Activated CD4-positive, alpha-beta T cell treated with anti-CD3 and anti-CD28 coated beads, Interleukin-2, amount 10 ng/mL, durations not matched to agents 7 days and 5 days (primary cell): ENCODE data around the gene ZC3H7A. TPM values are rescaled to one million over a fixed set of nuclear protein-coding genes. Genes with fewer than 3 reads are reported as not detected.
"Not testable (repeated sequence)": the region's sequence is repeated elsewhere in the genome, so short reads cannot be mapped to it uniquely, and the experiment has no call there.

Source experiments
- CTCF ChIA-PET: fragments of 350-600 bp; sonication (Branson Sonifier 250); formaldehyde crosslinking; loops from one replicate; lab custom pipeline; 2021; ENCODE audit warnings: antibody characterized with exemption; lab: Charles Lee
- POLR2A ChIA-PET: fragments of 350-600 bp; sonication (Branson Sonifier 250); formaldehyde crosslinking; loops from one replicate; lab custom pipeline; 2021; ENCODE audit warnings: antibody characterized with exemption; lab: Charles Lee
- DNase-seq: peaks from one replicate; pipeline ENCODE4 v3.0.0-alpha.2; 2020
- H3K27ac Mint-ChIP-seq: one replicate; pipeline ENCODE4 v1.8.0; 2021; ENCODE audit warnings: mild to moderate bottlenecking, moderate library complexity, mixed read lengths
- H3K27me3 Mint-ChIP-seq: one replicate; pipeline ENCODE4 v1.8.0; 2021; ENCODE audit warnings: mixed read lengths
- H3K36me3 Mint-ChIP-seq: one replicate; pipeline ENCODE4 v1.8.0; 2021; ENCODE audit warnings: low read depth, mixed read lengths
- H3K4me1 Mint-ChIP-seq: one replicate; pipeline ENCODE4 v1.8.0; 2021; ENCODE audit warnings: mixed read lengths
- H3K4me3 Mint-ChIP-seq: one replicate; pipeline ENCODE4 v1.8.0; 2021; ENCODE audit warnings: mild to moderate bottlenecking, moderate library complexity, mixed read lengths
- H3K9me3 Mint-ChIP-seq: one replicate; pipeline ENCODE4 v1.8.0; 2021; ENCODE audit warnings: mixed read lengths
- total RNA-seq, 2 experiments: library from RNA; stranded (reverse); gene quantifications; one replicate each; pipeline ENCODE4 v1.2.3, GENCODE V29; 2021

ZC3H7A gene
- total RNA-seq, 2 experiments from 2014 or later: 68.0 to 76.9 TPM

GRCh38 chr16:11825520-11826165, 28.6 kb upstream of the ZC3H7A start:
- H3K36me3 Mint-ChIP-seq, H3K27ac Mint-ChIP-seq, H3K4me1 Mint-ChIP-seq, H3K4me3 Mint-ChIP-seq, POLR2A ChIA-PET, DNase-seq, H3K27me3 Mint-ChIP-seq, H3K9me3 Mint-ChIP-seq: not testable (repeated sequence)
- CTCF ChIA-PET: interaction anchor here (0.7 to 0.9 kb wide), 3 partner anchors 52 to 725 kb away, joined by 3 read pairs; no protein-coding TSS in a partner anchor

GRCh38 chr16:11824362-11824761, 27.3 kb upstream of the ZC3H7A start:
- H3K27me3 Mint-ChIP-seq: no peaks in the 10 kb centered on the region
- no peak overlapping the region for H3K4me3 Mint-ChIP-seq
- no peaks in the 10 kb centered on the region for H3K9me3 Mint-ChIP-seq
- no peak overlapping the region for H3K27ac Mint-ChIP-seq
- no peaks in the 10 kb centered on the region for H3K36me3 Mint-ChIP-seq
- POLR2A ChIA-PET: no interaction called here
- H3K4me1 Mint-ChIP-seq: no peaks in the 10 kb centered on the region
- DNase-seq: no peak
- CTCF ChIA-PET: interaction anchor here (0.7 to 0.9 kb wide), 4 partner anchors 16 to 726 kb away, joined by 3 to 7 read pairs (median 4); no protein-coding TSS in a partner anchor

- H3K27me3 Mint-ChIP-seq, H3K9me3 Mint-ChIP-seq, H3K27ac Mint-ChIP-seq, H3K4me1 Mint-ChIP-seq, DNase-seq, H3K36me3 Mint-ChIP-seq, H3K4me3 Mint-ChIP-seq, POLR2A ChIA-PET: not testable (repeated sequence)
- CTCF ChIA-PET: interaction anchor here (0.9 kb wide), 1 partner anchor 49 kb away, joined by 4 read pairs; no protein-coding TSS in a partner anchor
Measured at GRCh38 chr16:11823645-11824044, 26.6 kb upstream of the ZC3H7A start.

GRCh38 chr16:11819798-11820197, 22.7 kb upstream of the ZC3H7A start:
- DNase-seq: no peak
- no peak overlapping the region for H3K27ac Mint-ChIP-seq
- no peaks in the 10 kb centered on the region for H3K27me3 Mint-ChIP-seq
- CTCF ChIA-PET: interaction anchor here (0.6 kb wide), 2 partner anchors 365 to 1173 kb away, joined by 3 read pairs; no protein-coding TSS in a partner anchor
- no peaks in the 10 kb centered on the region for H3K4me1 Mint-ChIP-seq
- no peak overlapping the region for H3K4me3 Mint-ChIP-seq
- no peaks in the 10 kb centered on the region for H3K36me3 Mint-ChIP-seq
- POLR2A ChIA-PET: no interaction called here
- H3K9me3 Mint-ChIP-seq: no peaks in the 10 kb centered on the region

GRCh38 chr16:11818970-11819369, 21.9 kb upstream of the ZC3H7A start:
- H3K9me3 Mint-ChIP-seq, H3K27me3 Mint-ChIP-seq, H3K4me1 Mint-ChIP-seq, CTCF ChIA-PET, POLR2A ChIA-PET, H3K27ac Mint-ChIP-seq, H3K4me3 Mint-ChIP-seq, H3K36me3 Mint-ChIP-seq, DNase-seq: not testable (repeated sequence)

- ChIA-PET CTCF (interaction anchor here (0.8 to 1.3 kb wide), 2 partner anchors 14 to 252 kb away, joined by 3 to 4 read pairs; no protein-coding TSS in a partner anchor), POLR2A (no interaction called here)
- H3K27ac Mint-ChIP-seq: no peak overlapping the region
- DNase-seq: no peak
- H3K4me1 Mint-ChIP-seq: peaks cover 4% of the 10 kb centered on the region
- H3K9me3 Mint-ChIP-seq: no peaks in the 10 kb centered on the region
- H3K36me3 Mint-ChIP-seq: no peaks in the 10 kb centered on the region
- H3K4me3 Mint-ChIP-seq: no peak overlapping the region
- H3K27me3 Mint-ChIP-seq: no peaks in the 10 kb centered on the region
Measured at GRCh38 chr16:11816123-11816522, 19.1 kb upstream of the ZC3H7A start.

- H3K27me3 Mint-ChIP-seq, H3K27ac Mint-ChIP-seq, H3K9me3 Mint-ChIP-seq, CTCF ChIA-PET, H3K4me3 Mint-ChIP-seq, POLR2A ChIA-PET, DNase-seq, H3K36me3 Mint-ChIP-seq: not testable (repeated sequence)
- peaks cover 12% of the 10 kb centered on the region for H3K4me1 Mint-ChIP-seq
Measured at GRCh38 chr16:11814800-11815199, 17.7 kb upstream of the ZC3H7A start.

- Mint-ChIP-seq H3K4me3 (no peak overlapping the region), H3K4me1 (peaks cover 9% of the 10 kb centered on the region), H3K9me3 (peaks cover 2% of the 10 kb centered on the region), H3K27me3 (no peaks in the 10 kb centered on the region), H3K36me3 (no peaks in the 10 kb centered on the region), H3K27ac (no peak overlapping the region)
- ChIA-PET CTCF (interaction anchor here (4.2 kb wide), 1 partner anchor 9 kb away, joined by 22 read pairs; the partner anchor contains the start of gene ZC3H7A), POLR2A (no interaction called here)
- no peak for DNase-seq
Measured at GRCh38 chr16:11806721-11807120, 9.7 kb upstream of the ZC3H7A start.

GRCh38 chr16:11805556-11805955, 8.5 kb upstream of the ZC3H7A start:
- Mint-ChIP-seq H3K27me3 (no peaks in the 10 kb centered on the region), H3K27ac (no peak overlapping the region), H3K9me3 (peaks cover 2% of the 10 kb centered on the region), H3K36me3 (no peaks in the 10 kb centered on the region), H3K4me1 (peaks cover 9% of the 10 kb centered on the region), H3K4me3 (no peak overlapping the region)
- ChIA-PET POLR2A (no interaction called here), CTCF (no interaction called here)
- no peak for DNase-seq

GRCh38 chr16:11801481-11802021, 4.5 kb upstream of the ZC3H7A start:
- H3K4me3 Mint-ChIP-seq: no peak overlapping the region
- no peaks in the 10 kb centered on the region for H3K27me3 Mint-ChIP-seq
- ChIA-PET CTCF (no interaction called here), POLR2A (no interaction called here)
- H3K9me3 Mint-ChIP-seq: no peaks in the 10 kb centered on the region
- no peak for DNase-seq
- peaks cover 29% of the 10 kb centered on the region for H3K4me1 Mint-ChIP-seq
- no peaks in the 10 kb centered on the region for H3K36me3 Mint-ChIP-seq
- H3K27ac Mint-ChIP-seq: no peak overlapping the region

GRCh38 chr16:11800382-11800718, 3.3 kb upstream of the ZC3H7A start:
- ChIA-PET CTCF (interaction anchor here (5.9 kb wide), 1 partner anchor 14 kb away, joined by 62 read pairs; no protein-coding TSS in a partner anchor), POLR2A (no interaction called here)
- Mint-ChIP-seq H3K9me3 (no peaks in the 10 kb centered on the region), H3K4me1 (peaks cover 37% of the 10 kb centered on the region), H3K27ac (peak overlapping the region; percentile 50), H3K4me3 (no peak overlapping the region), H3K36me3 (peaks cover 7% of the 10 kb centered on the region), H3K27me3 (no peaks in the 10 kb centered on the region)
- no peak for DNase-seq

GRCh38 chr16:11799509-11800381, 2.7 kb upstream of the ZC3H7A start:
- CTCF ChIA-PET: interaction anchor here (1.0 to 5.9 kb wide), 3 partner anchors 8 to 57 kb away, joined by 6 to 62 read pairs (median 22); partner anchors contain the start of gene TXNDC11
- Mint-ChIP-seq H3K27me3 (no peaks in the 10 kb centered on the region), H3K9me3 (no peaks in the 10 kb centered on the region), H3K36me3 (peaks cover 12% of the 10 kb centered on the region), H3K27ac (peak overlapping the region; percentile 84), H3K4me3 (peak overlapping the region; percentile 92), H3K4me1 (peaks cover 43% of the 10 kb centered on the region)
- DNase-seq: peak; percentile 35
- POLR2A ChIA-PET: no interaction called here

GRCh38 chr16:11799017-11799381, 1.9 kb upstream of the ZC3H7A start:
- Mint-ChIP-seq H3K36me3 (peaks cover 19% of the 10 kb centered on the region), H3K4me3 (peak overlapping the region; percentile 92)
- POLR2A ChIA-PET: no interaction called here

More at GRCh38 chr16:11799017-11799381, 1.9 kb upstream of the ZC3H7A start:
- H3K4me1 Mint-ChIP-seq: peaks cover 50% of the 10 kb centered on the region
- H3K9me3 Mint-ChIP-seq: no peaks in the 10 kb centered on the region
- H3K27ac Mint-ChIP-seq: peak overlapping the region; percentile 98
- H3K27me3 Mint-ChIP-seq: no peaks in the 10 kb centered on the region
- DNase-seq: no peak
- CTCF ChIA-PET: interaction anchor here (1.0 to 5.9 kb wide), 4 partner anchors 9 to 83 kb away, joined by 4 to 62 read pairs (median 14); partner anchors contain the start of gene TXNDC11
